DOHH2 (cell line): Measurements from ENCODE around the gene TFR2.

ENCODE experiments used
- H3F3A ChIP-seq: fragments of 200-600 bp; sonication (generic), shearing (Covaris generic); 2 replicates; pipeline ENCODE4 v1.6.0; 2016; ENCODE audit warnings: antibody characterized with exemption, mild to moderate bottlenecking; ENCODE audit not compliant: control insufficient read depth, insufficient read depth
- H3K27ac ChIP-seq: fragments of 200-600 bp; sonication (generic); 2 replicates; pipeline ENCODE4 v1.5.1; 2014; ENCODE audit warnings: low read depth, mild to moderate bottlenecking, low read length, moderate library complexity
- H3K27me3 ChIP-seq: fragments of 200-600 bp; sonication (generic); 2 replicates; pipeline ENCODE4 v1.6.1; 2014; ENCODE audit warnings: mild to moderate bottlenecking, low read length, mixed read lengths; ENCODE audit not compliant: control insufficient read depth
- H3K36me3 ChIP-seq: fragments of 200-600 bp; sonication (generic); 2 replicates; pipeline ENCODE4 v1.6.1; 2014; ENCODE audit warnings: mild to moderate bottlenecking, low read length, moderate library complexity, mixed read lengths; ENCODE audit not compliant: control insufficient read depth
- H3K4me1 ChIP-seq: fragments of 200-600 bp; sonication (generic); 2 replicates; pipeline ENCODE4 v1.6.1; 2014; ENCODE audit warnings: mild to moderate bottlenecking, low read length, mixed read lengths; ENCODE audit not compliant: control insufficient read depth
- H3K4me2 ChIP-seq: fragments of 200-600 bp; sonication (generic); 2 replicates; pipeline ENCODE4 v1.6.0; 2014; ENCODE audit warnings: mild to moderate bottlenecking, low read length, moderate library complexity
- H3K4me3 ChIP-seq: fragments of 200-600 bp; sonication (generic); 2 replicates; pipeline ENCODE4 v1.5.1; 2014; ENCODE audit warnings: mild to moderate bottlenecking, low read length, mixed read lengths
- H3K79me2 ChIP-seq: fragments of 200-600 bp; sonication (generic); 2 replicates; pipeline ENCODE4 v1.6.1; 2014; ENCODE audit warnings: mild to moderate bottlenecking, low read length, mixed read lengths; ENCODE audit not compliant: control insufficient read depth
- H3K9me2 ChIP-seq: fragments of 200-600 bp; sonication (generic); replicated peaks from 2 replicates; pipeline ENCODE4 v1.6.1; 2014; ENCODE audit warnings: mild to moderate bottlenecking, low read length, mixed read lengths; ENCODE audit not compliant: control insufficient read depth
- H3K9me3 ChIP-seq: fragments of 200-600 bp; sonication (generic); 2 replicates; pipeline ENCODE4 v1.6.1; 2014; ENCODE audit warnings: antibody characterized with exemption, low read length, mixed read lengths; ENCODE audit not compliant: control insufficient read depth, insufficient read depth
- H4K20me1 ChIP-seq: fragments of 200-600 bp; sonication (generic); 2 replicates; pipeline ENCODE4 v1.6.0; 2014; ENCODE audit warnings: low read depth, mild to moderate bottlenecking, antibody characterized with exemption, low read length, moderate library complexity; ENCODE audit not compliant: control insufficient read depth, insufficient read depth
- EZH2phosphoT487 ChIP-seq: fragments of 200-600 bp; sonication (generic); IDR thresholded peaks from 2 replicates; pipeline ENCODE4 v1.6.1; 2017; ENCODE audit warnings: borderline replicate concordance, mild to moderate bottlenecking, antibody characterized with exemption, low read length, moderate library complexity, mixed read lengths
- TF ChIP-seq, protein P1 (sequence below): fragments of 200-600 bp; sonication (generic); IDR thresholded peaks from one replicate; pipeline ENCODE4 v1.5.1; 2014; ENCODE audit warnings: antibody characterized with exemption, mild to moderate bottlenecking, low read depth, low read length; ENCODE audit not compliant: poor library complexity, severe bottlenecking

The TFR2 gene

GRCh38 chr7:100604976-100605911 is 36.1 kb downstream of the TFR2 start:
- TF ChIP-seq, protein P1, sequence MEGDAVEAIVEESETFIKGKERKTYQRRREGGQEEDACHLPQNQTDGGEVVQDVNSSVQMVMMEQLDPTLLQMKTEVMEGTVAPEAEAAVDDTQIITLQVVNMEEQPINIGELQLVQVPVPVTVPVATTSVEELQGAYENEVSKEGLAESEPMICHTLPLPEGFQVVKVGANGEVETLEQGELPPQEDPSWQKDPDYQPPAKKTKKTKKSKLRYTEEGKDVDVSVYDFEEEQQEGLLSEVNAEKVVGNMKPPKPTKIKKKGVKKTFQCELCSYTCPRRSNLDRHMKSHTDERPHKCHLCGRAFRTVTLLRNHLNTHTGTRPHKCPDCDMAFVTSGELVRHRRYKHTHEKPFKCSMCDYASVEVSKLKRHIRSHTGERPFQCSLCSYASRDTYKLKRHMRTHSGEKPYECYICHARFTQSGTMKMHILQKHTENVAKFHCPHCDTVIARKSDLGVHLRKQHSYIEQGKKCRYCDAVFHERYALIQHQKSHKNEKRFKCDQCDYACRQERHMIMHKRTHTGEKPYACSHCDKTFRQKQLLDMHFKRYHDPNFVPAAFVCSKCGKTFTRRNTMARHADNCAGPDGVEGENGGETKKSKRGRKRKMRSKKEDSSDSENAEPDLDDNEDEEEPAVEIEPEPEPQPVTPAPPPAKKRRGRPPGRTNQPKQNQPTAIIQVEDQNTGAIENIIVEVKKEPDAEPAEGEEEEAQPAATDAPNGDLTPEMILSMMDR, result no peak
- 0 out of 2 replicates have a peak, but pooled peaks have one; percentile 66 for TF ChIP-seq EZH2phosphoT487
- no peaks in the 10 kb centered on the region for H3K9me3 ChIP-seq
- no peaks in the 10 kb centered on the region for H3K79me2 ChIP-seq
- no peaks in the 10 kb centered on the region for H3F3A ChIP-seq
- no peaks in the 10 kb centered on the region for H3K9me2 ChIP-seq
- H3K36me3 ChIP-seq, result no peaks in the 10 kb centered on the region
- H3K4me2 ChIP-seq, result peak overlapping the region; percentile 89
- H4K20me1 ChIP-seq, result no peaks in the 10 kb centered on the region
- no peak overlapping the region for H3K27ac ChIP-seq
- peak overlapping the region; percentile 74 for H3K4me3 ChIP-seq
- peaks cover 31% of the 10 kb centered on the region for H3K27me3 ChIP-seq
- H3K4me1 ChIP-seq, result peaks cover 19% of the 10 kb centered on the region

DNA sequence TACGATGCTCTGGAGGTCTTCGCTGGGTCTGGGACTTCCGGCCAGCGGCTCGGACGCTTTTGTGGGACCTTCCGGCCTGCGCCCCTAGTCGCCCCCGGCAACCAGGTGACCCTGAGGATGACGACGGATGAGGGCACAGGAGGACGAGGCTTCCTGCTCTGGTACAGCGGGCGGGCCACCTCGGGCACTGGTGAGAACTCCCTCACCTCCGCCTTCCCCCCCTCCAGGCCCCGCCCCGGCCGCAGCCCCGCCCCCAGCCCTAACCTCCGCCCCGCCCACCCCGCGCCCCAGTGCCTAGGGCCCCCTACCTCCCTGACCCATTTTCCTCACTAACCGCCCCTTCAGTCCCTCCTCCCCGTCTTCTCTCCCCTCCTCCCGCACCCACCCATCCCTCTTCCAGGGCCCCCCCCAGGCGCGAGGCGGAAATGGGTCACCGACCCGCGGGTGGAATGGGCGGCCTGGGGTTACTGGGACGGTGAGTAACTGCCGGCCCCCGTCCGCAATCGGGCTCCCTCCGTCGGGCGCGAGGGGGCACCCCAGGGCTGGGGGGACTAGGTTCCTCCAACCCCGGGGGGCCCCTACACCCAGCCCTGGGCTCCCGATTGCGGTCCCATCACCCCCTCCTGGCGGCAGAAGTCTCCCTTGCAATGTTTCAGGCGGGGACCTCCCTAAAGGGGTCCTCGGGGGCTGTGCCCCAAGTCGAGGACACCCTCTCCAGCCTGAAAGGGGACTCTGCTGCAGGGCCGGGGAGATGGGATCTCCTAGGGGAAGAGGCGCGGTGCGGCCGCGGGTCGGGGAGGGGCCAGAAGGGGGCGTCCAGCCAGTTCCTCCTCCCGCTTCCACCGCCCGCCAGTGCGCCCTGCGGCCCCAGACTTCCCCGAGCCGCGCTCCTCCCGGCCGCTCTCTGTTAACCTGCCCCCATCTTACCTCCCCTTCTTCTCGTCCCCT is 37.0 kb downstream of the TFR2 start:
- no peak for TF ChIP-seq EZH2phosphoT487
- TF ChIP-seq, protein P1, result peak; percentile 93
- H3F3A ChIP-seq, result no peaks in the 10 kb centered on the region
- 0 out of 2 replicates have a peak overlapping the region, but pooled peaks have one; percentile 0 for H3K27ac ChIP-seq
- no peaks in the 10 kb centered on the region for H4K20me1 ChIP-seq
- no peaks in the 10 kb centered on the region for H3K9me2 ChIP-seq
- peaks cover 31% of the 10 kb centered on the region for H3K27me3 ChIP-seq
- H3K9me3 ChIP-seq, result no peaks in the 10 kb centered on the region
- H3K4me3 ChIP-seq, result peak overlapping the region; percentile 74
- H3K36me3 ChIP-seq, result no peaks in the 10 kb centered on the region
- H3K4me2 ChIP-seq, result peak overlapping the region; percentile 89
- no peaks in the 10 kb centered on the region for H3K79me2 ChIP-seq
- H3K4me1 ChIP-seq, result peaks cover 19% of the 10 kb centered on the region

DNA sequence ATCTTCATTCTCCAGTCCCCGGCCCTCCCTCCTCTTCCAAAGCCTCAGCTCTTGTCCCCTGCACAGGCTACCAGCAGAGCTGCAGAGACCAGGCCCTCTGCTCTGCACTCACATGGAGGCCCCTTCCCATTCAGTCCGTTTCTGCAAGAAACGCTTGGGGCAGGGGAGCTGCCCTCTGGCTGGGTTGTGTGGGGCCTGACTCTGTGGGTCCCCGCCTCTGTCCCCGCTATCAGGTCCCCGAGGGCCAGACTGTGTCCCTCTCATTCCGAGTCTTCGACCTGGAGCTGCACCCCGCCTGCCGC is 37.7 kb downstream of the TFR2 start:
- Histone ChIP-seq H3F3A (no peaks in the 10 kb centered on the region), H3K9me3 (no peaks in the 10 kb centered on the region), H3K4me2 (peak overlapping the region; percentile 89), H3K4me3 (peak overlapping the region; percentile 74), H3K36me3 (no peaks in the 10 kb centered on the region), H3K9me2 (no peaks in the 10 kb centered on the region), H4K20me1 (no peaks in the 10 kb centered on the region), H3K27ac (no peak overlapping the region), H3K4me1 (peaks cover 19% of the 10 kb centered on the region), H3K79me2 (no peaks in the 10 kb centered on the region), H3K27me3 (peaks cover 31% of the 10 kb centered on the region)
- no peak for TF ChIP-seq EZH2phosphoT487
- TF ChIP-seq, protein P1, result no peak
